ENCODE results near the gene DIAPH2. TPM values are rescaled to one million over a fixed set of nuclear protein-coding genes. Genes with fewer than 3 reads are reported as not detected.

The DIAPH2 gene
- total RNA-seq, 1 donor from 2014 or later, result 32.9 TPM

DNA sequence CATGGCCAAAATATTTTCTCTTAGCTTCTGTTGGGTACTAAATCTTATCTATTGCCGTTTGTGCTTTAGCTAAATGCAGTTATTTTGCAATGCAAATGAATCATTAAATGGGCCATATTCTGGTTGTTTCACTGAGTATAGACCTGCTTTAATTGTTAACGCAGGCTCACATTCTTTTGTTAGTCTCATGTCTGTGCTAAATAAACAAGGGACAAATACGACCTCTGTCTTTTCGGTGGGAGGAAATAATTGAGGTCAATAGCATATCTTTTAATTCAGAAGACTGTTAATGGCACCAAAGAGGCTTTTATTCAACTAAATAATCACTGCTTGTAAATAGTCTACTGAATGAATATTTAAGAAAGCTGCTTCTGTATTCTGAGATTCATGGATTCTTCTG, 76.9 kb downstream of the DIAPH2 start:
- Histone ChIP-seq H3K27ac (no peak overlapping the region), H3K27me3 (no peaks in the 10 kb centered on the region), H3K4me3 (no peak overlapping the region), H3K36me3 (peaks cover 8% of the 10 kb centered on the region), H3K4me1 (no peaks in the 10 kb centered on the region), H3K9me3 (no peaks in the 10 kb centered on the region)
- DNase-seq (no peak), ATAC-seq (no peak)
- intact Hi-C loops (cut with DNase I), result no loop called here
- TF ChIP-seq, protein P1, sequence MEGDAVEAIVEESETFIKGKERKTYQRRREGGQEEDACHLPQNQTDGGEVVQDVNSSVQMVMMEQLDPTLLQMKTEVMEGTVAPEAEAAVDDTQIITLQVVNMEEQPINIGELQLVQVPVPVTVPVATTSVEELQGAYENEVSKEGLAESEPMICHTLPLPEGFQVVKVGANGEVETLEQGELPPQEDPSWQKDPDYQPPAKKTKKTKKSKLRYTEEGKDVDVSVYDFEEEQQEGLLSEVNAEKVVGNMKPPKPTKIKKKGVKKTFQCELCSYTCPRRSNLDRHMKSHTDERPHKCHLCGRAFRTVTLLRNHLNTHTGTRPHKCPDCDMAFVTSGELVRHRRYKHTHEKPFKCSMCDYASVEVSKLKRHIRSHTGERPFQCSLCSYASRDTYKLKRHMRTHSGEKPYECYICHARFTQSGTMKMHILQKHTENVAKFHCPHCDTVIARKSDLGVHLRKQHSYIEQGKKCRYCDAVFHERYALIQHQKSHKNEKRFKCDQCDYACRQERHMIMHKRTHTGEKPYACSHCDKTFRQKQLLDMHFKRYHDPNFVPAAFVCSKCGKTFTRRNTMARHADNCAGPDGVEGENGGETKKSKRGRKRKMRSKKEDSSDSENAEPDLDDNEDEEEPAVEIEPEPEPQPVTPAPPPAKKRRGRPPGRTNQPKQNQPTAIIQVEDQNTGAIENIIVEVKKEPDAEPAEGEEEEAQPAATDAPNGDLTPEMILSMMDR (IDR thresholded peaks at IDR 0.05), result no peak

DNA sequence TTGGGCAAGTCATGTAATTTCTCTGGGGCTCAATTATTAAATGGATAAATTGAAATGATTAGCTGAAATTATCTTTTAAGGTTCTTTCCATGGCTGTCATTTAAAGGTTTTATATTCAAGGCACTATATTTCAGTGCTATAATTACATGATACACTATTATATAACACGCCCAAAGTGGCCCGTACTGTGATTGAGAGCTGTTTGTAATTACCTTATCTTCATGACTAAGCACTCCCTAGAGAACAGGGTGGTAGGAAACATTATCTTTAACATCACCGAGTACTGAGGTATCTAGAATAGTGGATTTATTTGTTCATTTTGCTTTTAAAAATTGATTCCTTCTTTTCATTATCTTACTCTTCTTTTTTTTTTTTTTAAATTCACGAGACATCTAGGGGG, 79.0 kb downstream of the DIAPH2 start:
- intact Hi-C loops (cut with DNase I), result no loop called here
- ATAC-seq (no peak), DNase-seq (no peak)
- TF ChIP-seq, protein P1 (IDR thresholded peaks at IDR 0.05), result no peak
- peaks cover 2% of the 10 kb centered on the region for H3K36me3 ChIP-seq
- H3K27me3 ChIP-seq, result no peaks in the 10 kb centered on the region
- no peaks in the 10 kb centered on the region for H3K4me1 ChIP-seq
- no peak overlapping the region for H3K4me3 ChIP-seq
- H3K27ac ChIP-seq, result no peak overlapping the region
- no peaks in the 10 kb centered on the region for H3K9me3 ChIP-seq

DNA sequence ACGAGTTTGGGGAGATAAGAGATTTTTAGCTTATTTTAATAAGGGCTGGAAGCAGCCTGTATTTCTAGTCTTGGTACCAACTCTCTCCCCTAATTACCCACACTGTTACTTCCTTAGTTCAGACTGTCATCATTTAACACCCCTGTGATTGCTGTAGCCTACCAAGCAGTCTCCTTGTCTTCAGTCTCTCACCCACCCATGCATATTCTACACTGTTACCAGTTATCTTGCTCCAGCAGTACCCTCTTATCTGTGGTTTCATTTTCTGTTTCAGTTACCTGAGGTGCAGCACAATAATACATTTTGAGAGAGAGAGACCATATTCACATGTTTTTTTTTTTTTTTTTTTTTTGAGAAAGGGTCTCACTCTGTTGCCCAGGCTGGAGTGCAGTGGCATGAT, 80.2 kb downstream of the DIAPH2 start:
- H3K27me3 ChIP-seq, result no peaks in the 10 kb centered on the region
- ATAC-seq (no peak), DNase-seq (no peak)
- H3K36me3 ChIP-seq, result no peaks in the 10 kb centered on the region
- H3K4me3 ChIP-seq, result no peak overlapping the region
- H3K9me3 ChIP-seq, result no peaks in the 10 kb centered on the region
- TF ChIP-seq, protein P1 (IDR thresholded peaks at IDR 0.05), result no peak
- intact Hi-C loops (cut with DNase I), result no loop called here
- no peak overlapping the region for H3K27ac ChIP-seq
- no peaks in the 10 kb centered on the region for H3K4me1 ChIP-seq

DNA sequence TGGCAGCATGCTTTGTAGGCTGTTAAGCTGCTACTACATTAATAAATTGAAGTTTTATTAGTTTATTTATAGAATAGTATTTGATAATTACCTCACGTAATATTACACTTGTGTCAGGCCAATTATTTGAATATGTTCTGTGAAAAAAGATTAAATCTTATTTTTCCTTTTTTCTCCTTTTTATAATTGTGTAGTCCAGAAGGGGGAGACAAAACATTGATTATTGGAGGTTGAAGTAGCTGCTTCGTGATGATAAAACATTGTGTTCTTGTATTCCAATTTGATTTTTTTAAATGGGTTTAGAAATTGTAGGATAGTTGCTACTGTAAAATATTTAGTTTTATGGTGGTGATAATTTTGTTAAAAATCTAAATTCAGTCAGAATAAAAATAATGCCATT, 85.7 kb downstream of the DIAPH2 start:
- Histone ChIP-seq H3K4me1 (no peaks in the 10 kb centered on the region), H3K36me3 (no peaks in the 10 kb centered on the region), H3K4me3 (no peak overlapping the region), H3K27me3 (no peaks in the 10 kb centered on the region), H3K9me3 (no peaks in the 10 kb centered on the region), H3K27ac (no peak overlapping the region)
- ATAC-seq, result no peak
- TF ChIP-seq, protein P1 (IDR thresholded peaks at IDR 0.05), result peak; percentile 33
- no peak for DNase-seq
- intact Hi-C loops (cut with DNase I), result no loop called here

DNA sequence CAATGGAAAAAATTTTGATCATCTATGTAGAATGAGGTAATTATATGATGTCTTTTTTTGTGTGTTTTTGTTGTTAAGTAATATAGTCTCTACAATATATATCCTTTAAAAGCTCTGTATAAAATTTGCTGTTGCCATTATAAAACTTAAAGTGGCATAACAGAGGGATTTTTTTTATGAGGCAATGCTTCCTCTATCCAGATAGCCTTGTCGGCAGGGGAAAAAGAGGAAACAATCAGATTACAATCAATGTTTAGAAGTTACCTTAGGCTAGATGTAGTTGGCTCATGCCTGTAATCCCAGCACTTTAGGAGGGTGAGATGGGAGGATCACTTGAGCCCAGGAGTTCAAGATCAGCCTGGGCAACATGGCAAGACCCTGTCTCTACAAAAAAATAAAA, 86.8 kb downstream of the DIAPH2 start:
- H3K27me3 ChIP-seq, result no peaks in the 10 kb centered on the region
- TF ChIP-seq, protein P1 (IDR thresholded peaks at IDR 0.05), result no peak
- H3K27ac ChIP-seq, result no peak overlapping the region
- H3K4me1 ChIP-seq, result no peaks in the 10 kb centered on the region
- H3K4me3 ChIP-seq, result no peak overlapping the region
- no peak for DNase-seq
- no peak for ATAC-seq
- no peaks in the 10 kb centered on the region for H3K9me3 ChIP-seq
- no peaks in the 10 kb centered on the region for H3K36me3 ChIP-seq
- intact Hi-C loops (cut with DNase I), result no loop called here

DNA sequence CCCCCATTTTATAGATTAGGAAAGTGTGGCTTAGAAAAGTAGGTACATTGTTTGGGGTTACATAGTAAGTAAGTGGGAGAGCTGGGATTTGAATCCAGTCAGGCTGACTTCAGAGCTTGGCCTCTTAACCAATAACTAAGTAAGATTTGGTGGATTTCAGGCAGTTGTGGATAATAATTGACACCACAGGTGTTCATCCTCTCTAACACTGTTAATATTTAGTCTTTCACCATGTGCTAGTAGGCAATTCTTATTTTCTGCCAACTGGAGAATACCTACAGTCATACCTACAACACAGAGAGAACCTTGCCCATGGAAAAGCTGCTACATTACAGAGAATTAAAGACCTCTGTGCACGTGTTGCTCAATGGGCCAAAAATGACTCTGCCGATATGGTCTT, 89.5 kb downstream of the DIAPH2 start:
- Histone ChIP-seq H3K27ac (no peak overlapping the region), H3K4me3 (no peak overlapping the region), H3K27me3 (no peaks in the 10 kb centered on the region), H3K4me1 (no peaks in the 10 kb centered on the region), H3K9me3 (no peaks in the 10 kb centered on the region), H3K36me3 (no peaks in the 10 kb centered on the region)
- DNase-seq (no peak), ATAC-seq (no peak)
- TF ChIP-seq, protein P1 (IDR thresholded peaks at IDR 0.05), result no peak
- intact Hi-C loops (cut with DNase I), result no loop called here
